ENCODE results near the gene SPINT1. TPM values are rescaled to one million over a fixed set of nuclear protein-coding genes. Genes with fewer than 3 reads are reported as not detected.

Gene SPINT1
- total RNA-seq, 1 experiment from 2014 or later: 0.87 TPM

- no peak overlapping the region for H3K4me3 ChIP-seq
- no peak for DNase-seq (ENCODE audit: low read depth in 1 of 2, low spot score in 2 of 2)
- no peaks in the 10 kb centered on the region for H3K4me1 ChIP-seq (replicated peaks)
- H3K9me3 ChIP-seq (replicated peaks): no peaks in the 10 kb centered on the region
- H3K27ac ChIP-seq: no peak overlapping the region
- peaks cover 10% of the 10 kb centered on the region; the same call in 1 of the 2 replicates for H3K36me3 ChIP-seq
- no peaks in the 10 kb centered on the region for H3K27me3 ChIP-seq (replicated peaks)
These were observed 24.8 kb upstream of the SPINT1 start for GRCh38 chr15:40819048-40819447.

- Histone ChIP-seq H3K27me3 (replicated peaks) (no peaks in the 10 kb centered on the region), H3K36me3 (no peaks in the 10 kb centered on the region), H3K27ac (no peak overlapping the region), H3K9me3 (replicated peaks) (no peaks in the 10 kb centered on the region), H3K4me3 (no peak overlapping the region), H3K4me1 (replicated peaks) (peaks cover 9% of the 10 kb centered on the region)
- DNase-seq (ENCODE audit: low read depth in 1 of 2, low spot score in 2 of 2): no peak
These were observed 22.7 kb upstream of the SPINT1 start for GRCh38 chr15:40821195-40821594.

GRCh38 chr15:40823572-40824343 is 20.1 kb upstream of the SPINT1 start:
- H3K4me3 ChIP-seq: no peak overlapping the region
- H3K9me3 ChIP-seq (replicated peaks): no peaks in the 10 kb centered on the region
- no peak for DNase-seq (ENCODE audit: low read depth in 1 of 2, low spot score in 2 of 2)
- no peaks in the 10 kb centered on the region for H3K27me3 ChIP-seq (replicated peaks)
- H3K27ac ChIP-seq: no peak overlapping the region
- H3K36me3 ChIP-seq: no peaks in the 10 kb centered on the region
- H3K4me1 ChIP-seq (replicated peaks): peaks cover 10% of the 10 kb centered on the region

GRCh38 chr15:40825661-40826422 is 18.0 kb upstream of the SPINT1 start:
- DNase-seq (ENCODE audit: low read depth in 1 of 2, low spot score in 2 of 2): peak in 1 of 2 experiments; percentile 35
- Histone ChIP-seq H3K27ac (no peak overlapping the region), H3K4me1 (replicated peaks) (peaks cover 10% of the 10 kb centered on the region), H3K9me3 (replicated peaks) (no peaks in the 10 kb centered on the region), H3K27me3 (replicated peaks) (no peaks in the 10 kb centered on the region), H3K36me3 (no peaks in the 10 kb centered on the region), H3K4me3 (no peak overlapping the region)

GRCh38 chr15:40826423-40827075 is 17.3 kb upstream of the SPINT1 start:
- no peaks in the 10 kb centered on the region for H3K9me3 ChIP-seq (replicated peaks)
- no peaks in the 10 kb centered on the region for H3K27me3 ChIP-seq (replicated peaks)
- no peak for DNase-seq (ENCODE audit: low read depth in 1 of 2, low spot score in 2 of 2)
- no peaks in the 10 kb centered on the region for H3K36me3 ChIP-seq
- no peak overlapping the region for H3K27ac ChIP-seq
- no peak overlapping the region for H3K4me3 ChIP-seq
- H3K4me1 ChIP-seq (replicated peaks): peaks cover 10% of the 10 kb centered on the region

GRCh38 chr15:40828447-40829036 is 15.3 kb upstream of the SPINT1 start, which contains the start of gene PPP1R14D:
Gene PPP1R14D, minus strand, starts transcription at chr15:40828708. Its CDS starts 67 bp downstream, at chr15:40828641.
- Histone ChIP-seq H3K36me3 (no peaks in the 10 kb centered on the region), H3K4me3 (no peak within 1 kb of the TSS), H3K9me3 (replicated peaks) (no peaks in the 10 kb centered on the region), H3K4me1 (replicated peaks) (peaks cover 10% of the 10 kb centered on the region), H3K27me3 (replicated peaks) (no peaks in the 10 kb centered on the region), H3K27ac (no peak within 1 kb of the TSS)
- no peak for DNase-seq (ENCODE audit: low read depth in 1 of 2, low spot score in 2 of 2)

GRCh38 chr15:40829115-40829514 is 14.7 kb upstream of the SPINT1 start:
- no peak for DNase-seq (ENCODE audit: low read depth in 1 of 2, low spot score in 2 of 2)
- Histone ChIP-seq H3K9me3 (replicated peaks) (no peaks in the 10 kb centered on the region), H3K4me1 (replicated peaks) (peaks cover 10% of the 10 kb centered on the region), H3K36me3 (no peaks in the 10 kb centered on the region), H3K4me3 (no peak overlapping the region), H3K27me3 (replicated peaks) (no peaks in the 10 kb centered on the region), H3K27ac (no peak overlapping the region)

- Histone ChIP-seq H3K9me3 (replicated peaks) (no peaks in the 10 kb centered on the region), H3K4me3 (no peak overlapping the region), H3K27ac (no peak overlapping the region), H3K27me3 (replicated peaks) (no peaks in the 10 kb centered on the region), H3K4me1 (replicated peaks) (peaks cover 17% of the 10 kb centered on the region), H3K36me3 (no peaks in the 10 kb centered on the region)
- no peak for DNase-seq (ENCODE audit: low read depth in 1 of 2, low spot score in 2 of 2)
These were observed 13.0 kb upstream of the SPINT1 start for GRCh38 chr15:40830884-40831283.

GRCh38 chr15:40831861-40832260 is 12.0 kb upstream of the SPINT1 start:
- DNase-seq (ENCODE audit: low read depth in 1 of 2, low spot score in 2 of 2): no peak
- no peaks in the 10 kb centered on the region for H3K36me3 ChIP-seq
- H3K27ac ChIP-seq: no peak overlapping the region

GRCh38 chr15:40832903-40833302 is 10.9 kb upstream of the SPINT1 start:
- no peak overlapping the region for H3K27ac ChIP-seq
- H3K4me3 ChIP-seq: no peak overlapping the region
- no peaks in the 10 kb centered on the region for H3K36me3 ChIP-seq
- peaks cover 12% of the 10 kb centered on the region for H3K4me1 ChIP-seq (replicated peaks)
- H3K27me3 ChIP-seq (replicated peaks): no peaks in the 10 kb centered on the region
- H3K9me3 ChIP-seq (replicated peaks): no peaks in the 10 kb centered on the region
- DNase-seq (ENCODE audit: low read depth in 1 of 2, low spot score in 2 of 2): no peak

More at GRCh38 chr15:40831861-40832260, 12.0 kb upstream of the SPINT1 start:
- Histone ChIP-seq H3K4me3 (no peak overlapping the region), H3K4me1 (replicated peaks) (peaks cover 12% of the 10 kb centered on the region), H3K27me3 (replicated peaks) (no peaks in the 10 kb centered on the region), H3K9me3 (replicated peaks) (no peaks in the 10 kb centered on the region)

GRCh38 chr15:40836020-40836419 is 7.8 kb upstream of the SPINT1 start:
- no peak for DNase-seq (ENCODE audit: low read depth in 1 of 2, low spot score in 2 of 2)
- Histone ChIP-seq H3K9me3 (replicated peaks) (no peaks in the 10 kb centered on the region), H3K4me3 (no peak overlapping the region), H3K27me3 (replicated peaks) (no peaks in the 10 kb centered on the region), H3K36me3 (no peaks in the 10 kb centered on the region), H3K4me1 (replicated peaks) (peaks cover 12% of the 10 kb centered on the region), H3K27ac (no peak overlapping the region)

- no peak for DNase-seq (ENCODE audit: low read depth in 1 of 2, low spot score in 2 of 2)
- no peaks in the 10 kb centered on the region for H3K36me3 ChIP-seq
- no peak overlapping the region for H3K4me3 ChIP-seq
- peaks cover 13% of the 10 kb centered on the region for H3K4me1 ChIP-seq (replicated peaks)
- no peak overlapping the region for H3K27ac ChIP-seq
- peaks cover 14% of the 10 kb centered on the region; the same call in 1 of the 2 replicates for H3K27me3 ChIP-seq (replicated peaks)
- no peaks in the 10 kb centered on the region for H3K9me3 ChIP-seq (replicated peaks)
These were observed 5.1 kb upstream of the SPINT1 start for GRCh38 chr15:40838756-40839155.

GRCh38 chr15:40841741-40842140 is 2.1 kb upstream of the SPINT1 start:
- Histone ChIP-seq H3K9me3 (replicated peaks) (0 out of 2 replicates have a peak, but pooled peaks cover 4% of the 10 kb centered on the region), H3K27me3 (replicated peaks) (peaks cover 25% of the 10 kb centered on the region), H3K36me3 (no peaks in the 10 kb centered on the region), H3K4me1 (replicated peaks) (peaks cover 12% of the 10 kb centered on the region), H3K4me3 (no peak overlapping the region), H3K27ac (no peak overlapping the region)
- no peak for DNase-seq (ENCODE audit: low read depth in 1 of 2, low spot score in 2 of 2)

Measured in SJSA1 (cell line).